ENCODE results near the gene TMTC2.

GRCh38 chr12:82970614-82971013 is 283.9 kb downstream of the TMTC2 start:
- no peak for TF ChIP-seq CTCF (IDR thresholded peaks at IDR 0.05)
- TF ChIP-seq POLR2A (IDR thresholded peaks at IDR 0.05) = no peak

All from testis (tissue), 2 donors.